HG03039 (cell line): Measurements from ENCODE around the gene MYO15B.

Experiments
- ATAC-seq: cut with Tn5 transposase; IDR thresholded peaks from one replicate; pipeline ENCODE4 v1.9.1; 2021; ENCODE audit warnings: mild to moderate bottlenecking, moderate library complexity; ENCODE audit not compliant: unreplicated experiment

MYO15B gene

DNA sequence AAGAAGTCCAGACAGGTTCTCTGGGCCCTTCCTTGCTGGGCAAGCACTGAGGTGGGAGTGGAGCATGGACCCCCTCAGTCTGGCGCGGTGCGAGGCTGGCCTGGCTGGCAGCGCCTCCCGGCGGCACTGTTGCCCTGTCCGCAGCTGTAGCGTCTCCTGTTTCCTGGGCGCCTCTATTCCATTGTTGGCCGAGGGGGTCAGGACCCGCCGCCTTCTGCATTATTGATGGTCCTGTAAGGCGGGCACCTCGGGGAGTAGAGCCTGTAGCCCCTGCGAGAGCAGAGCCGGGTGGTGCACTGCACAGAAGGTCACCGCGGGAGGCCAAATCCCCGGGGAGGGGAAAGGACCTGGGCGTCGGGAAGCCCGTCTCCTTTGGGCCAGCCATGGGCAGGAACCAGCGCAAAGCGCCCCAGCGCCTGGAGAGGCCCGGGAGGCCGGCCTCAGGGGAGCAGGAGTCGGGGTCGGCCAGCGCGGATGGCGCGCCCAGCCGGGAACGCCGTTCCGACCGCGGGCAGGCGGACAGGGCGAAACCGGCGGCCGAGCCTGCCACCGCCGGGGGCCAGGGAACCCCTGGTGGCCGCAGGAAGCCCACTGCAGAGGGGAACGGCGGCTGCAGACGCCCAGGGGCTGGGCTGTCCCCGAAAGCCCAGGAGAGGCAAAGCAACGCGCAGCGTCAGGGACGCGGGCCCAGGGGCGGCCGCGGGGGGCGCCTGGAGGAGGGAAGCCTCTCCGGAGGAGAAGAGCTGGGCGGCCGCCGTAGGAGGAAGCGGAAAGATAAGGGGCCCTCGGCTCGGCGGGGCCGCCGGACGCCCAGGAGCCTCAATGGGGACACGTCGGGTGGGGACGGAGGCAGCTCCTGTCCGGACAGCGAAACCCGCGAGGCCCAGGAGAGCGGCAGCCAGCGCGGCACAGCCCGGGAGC lies at the start of gene MYO15B:
MYO15B (plus strand) TSS at position 126 of the 921 bp plus-strand sequence; CDS start at position 384, 258 bp downstream.
- no peak for ATAC-seq

DNA sequence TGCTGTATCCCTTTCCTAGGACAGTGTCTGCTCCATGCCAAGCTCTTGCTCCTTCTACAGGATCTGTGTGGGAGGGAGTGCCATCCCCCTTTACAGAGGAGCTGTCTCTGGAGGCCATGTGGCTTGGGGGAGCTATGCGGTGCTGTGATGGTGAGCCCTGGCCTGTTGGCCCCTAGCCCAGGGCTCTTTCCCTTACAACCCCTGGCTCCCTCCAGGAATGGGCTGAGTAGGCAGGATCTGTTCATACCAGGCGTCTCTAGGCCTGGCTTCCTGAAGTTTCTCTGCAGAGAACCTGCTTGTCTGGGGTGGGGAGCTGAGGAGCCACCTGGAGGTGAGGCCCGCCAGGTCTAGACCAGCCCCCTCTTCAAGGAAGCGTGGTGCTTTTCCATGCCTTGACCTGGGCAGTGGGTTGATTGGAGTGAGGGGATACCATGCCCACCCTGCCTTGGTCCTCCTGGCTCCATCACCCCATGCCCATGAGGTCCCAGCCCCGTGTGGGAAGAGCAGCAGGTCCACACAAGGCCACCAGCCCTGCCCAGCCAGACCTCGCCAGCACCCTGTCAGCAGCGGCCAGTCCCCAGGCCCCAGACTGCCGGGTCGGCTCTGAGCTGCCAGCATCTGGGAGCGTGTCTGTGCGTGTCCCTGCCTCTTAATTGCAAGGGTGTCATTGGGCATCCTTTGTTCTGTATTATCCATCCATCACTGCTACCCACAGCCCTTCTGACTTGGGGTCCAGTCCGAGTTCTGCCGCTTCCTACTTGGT lies 47.5 kb upstream of the MYO15B start:
- ATAC-seq = no peak

DNA sequence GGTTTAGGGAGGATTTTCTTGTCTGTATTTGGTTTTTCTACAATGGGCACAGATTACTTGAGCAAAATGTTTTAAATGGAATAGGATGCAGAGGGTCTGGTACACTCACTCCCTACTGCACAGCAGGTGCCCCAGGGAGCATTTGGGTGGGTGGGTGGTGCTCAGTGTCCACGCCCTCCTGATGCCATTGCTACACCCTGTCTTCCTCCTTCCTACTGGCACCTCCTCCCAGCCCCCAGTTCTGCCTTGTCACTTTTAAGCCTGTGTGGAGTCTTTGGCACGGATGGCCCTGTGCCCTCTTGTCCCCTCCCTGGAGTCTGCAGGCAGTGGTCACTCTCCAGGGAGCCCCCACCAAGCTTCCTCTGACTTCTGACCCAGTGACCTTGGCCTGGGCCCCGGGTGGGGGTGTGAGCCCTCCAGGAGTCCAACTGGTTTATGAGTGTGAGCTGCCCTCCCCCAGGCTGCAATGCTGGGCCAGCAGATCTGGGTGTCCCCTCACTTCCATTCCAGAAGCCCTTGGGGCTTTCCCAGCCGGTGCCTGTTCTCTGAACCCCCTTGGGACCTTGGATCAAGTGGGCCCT lies 46.6 kb upstream of the MYO15B start:
- ATAC-seq = no peak

DNA sequence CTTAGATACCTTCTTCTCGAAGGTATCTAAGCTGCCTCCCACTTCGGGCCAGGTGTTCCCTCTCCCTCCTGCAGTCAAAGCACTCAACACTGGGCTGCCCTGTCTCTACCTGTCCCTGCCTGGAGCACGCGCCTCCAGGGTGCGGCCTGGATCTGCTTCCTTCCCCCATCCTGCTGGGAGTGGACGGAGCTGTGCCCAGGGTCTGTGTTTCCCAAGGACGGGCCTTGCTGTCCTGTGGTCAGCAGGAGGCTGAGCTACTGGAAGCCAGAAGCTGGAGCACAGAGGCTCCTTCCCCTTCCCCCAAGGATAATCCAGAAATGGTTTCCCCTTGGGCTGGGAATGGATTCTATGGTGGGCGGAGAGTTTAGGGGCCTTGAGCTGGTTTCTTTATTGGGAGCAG lies 45.4 kb upstream of the MYO15B start:
- no peak for ATAC-seq

DNA sequence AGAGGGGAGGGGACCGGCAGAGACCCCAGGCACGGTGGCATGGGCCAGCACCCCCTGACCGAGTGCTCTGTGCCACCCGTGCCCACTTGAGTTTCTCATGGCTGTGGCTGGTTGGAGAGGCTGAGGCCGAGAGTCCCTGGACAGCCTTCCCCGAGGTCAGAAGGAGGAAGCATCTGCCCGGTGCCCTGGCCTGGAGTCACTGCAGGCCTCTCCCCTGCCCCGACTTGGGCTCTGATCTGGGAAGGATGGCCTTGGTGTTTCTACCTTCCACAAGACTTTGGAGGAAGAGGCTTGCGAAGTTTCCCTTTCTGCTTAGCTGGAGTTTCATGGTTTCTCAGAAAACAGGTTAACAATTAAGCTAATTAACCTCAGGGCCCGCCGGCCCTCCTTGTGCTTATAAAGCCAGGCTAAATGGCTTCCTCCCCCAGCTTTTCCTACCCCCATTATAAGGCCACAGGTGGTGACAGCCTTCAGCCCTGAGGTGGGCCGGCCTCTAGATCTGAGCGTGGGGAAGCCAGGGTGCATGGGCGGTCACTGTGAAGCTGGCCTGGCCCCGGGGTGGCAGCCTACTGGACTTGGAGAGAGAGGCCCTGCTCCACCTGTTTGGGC lies 44.8 kb upstream of the MYO15B start:
- ATAC-seq = no peak

DNA sequence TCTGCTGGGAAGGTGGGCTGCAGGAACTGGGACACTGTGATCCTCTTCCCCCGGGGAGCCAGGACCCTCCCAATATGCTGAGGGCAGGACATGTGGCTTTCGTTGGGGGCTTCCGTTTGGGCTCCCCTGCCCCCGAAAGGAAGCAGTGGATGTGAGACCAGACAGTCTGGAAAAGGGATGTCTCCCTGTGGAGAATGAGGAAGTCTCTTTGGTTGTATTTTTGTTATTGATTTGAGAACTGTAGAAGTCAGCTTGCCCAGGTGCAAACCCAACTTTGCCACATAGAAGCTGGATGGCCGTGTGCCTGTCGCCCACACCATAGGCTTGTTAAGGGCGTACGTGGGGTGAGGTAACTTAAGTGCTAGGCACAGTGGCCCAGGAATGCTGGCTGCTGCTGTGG lies 43.4 kb upstream of the MYO15B start:
- ATAC-seq = no peak

DNA sequence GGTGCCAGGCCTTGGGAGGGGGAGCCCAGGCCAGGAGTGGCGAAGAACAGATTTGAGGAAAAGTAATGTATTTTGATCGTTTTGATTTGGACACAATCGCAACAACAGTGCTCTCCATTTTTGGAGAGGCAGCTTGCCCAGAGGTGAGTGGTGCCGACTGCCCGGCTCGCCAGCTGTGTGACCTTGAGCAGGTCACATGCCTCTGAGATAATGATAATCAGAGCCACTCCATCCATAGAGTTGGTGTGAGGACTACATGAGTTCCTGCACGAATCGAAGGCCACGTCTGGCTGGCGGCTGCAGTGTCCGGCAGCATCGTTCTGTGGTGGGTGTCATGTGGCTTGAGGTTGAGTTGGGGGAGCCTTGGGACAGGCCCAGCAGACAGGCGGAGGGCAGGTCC lies 41.4 kb upstream of the MYO15B start:
- ATAC-seq = no peak

DNA sequence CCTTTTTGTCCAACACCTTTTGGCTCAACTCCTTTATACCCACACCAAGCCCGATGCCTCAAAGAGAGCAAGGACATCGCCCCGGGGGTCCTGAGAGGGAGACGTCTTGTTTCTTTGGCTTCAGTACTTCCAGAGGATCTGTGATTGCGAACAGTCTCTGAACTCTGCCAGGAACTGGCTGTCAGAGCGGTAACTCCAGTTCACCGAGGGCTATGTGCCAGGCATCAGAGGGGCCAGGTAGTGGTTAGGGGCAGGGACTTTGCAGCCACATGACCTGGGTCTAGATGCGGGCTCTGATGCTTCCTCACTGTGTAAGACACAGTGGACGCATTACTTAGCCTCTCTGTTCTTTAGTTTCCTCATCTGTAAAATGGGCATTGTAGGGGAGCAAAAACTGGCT lies 40.5 kb upstream of the MYO15B start:
- ATAC-seq = no peak

DNA sequence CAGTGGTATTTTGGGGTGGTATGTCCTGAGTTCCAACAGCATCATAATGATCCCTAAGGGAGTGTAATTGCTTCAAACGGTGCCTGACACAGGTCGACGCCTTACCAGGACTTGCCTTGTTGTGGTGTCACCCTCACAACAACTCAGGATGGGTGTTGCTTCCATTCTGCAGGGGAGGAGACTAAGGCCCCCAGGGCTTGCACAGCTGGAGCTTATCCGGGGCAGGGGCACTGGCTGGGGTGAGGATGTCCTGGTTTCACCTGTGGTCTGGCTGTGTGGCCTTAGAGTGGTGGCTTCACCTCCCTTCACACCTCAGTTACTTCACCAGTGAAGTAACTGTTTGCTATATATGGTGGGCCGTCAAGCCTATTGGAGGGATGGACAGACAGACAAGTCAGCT lies 38.8 kb upstream of the MYO15B start:
- no peak for ATAC-seq

DNA sequence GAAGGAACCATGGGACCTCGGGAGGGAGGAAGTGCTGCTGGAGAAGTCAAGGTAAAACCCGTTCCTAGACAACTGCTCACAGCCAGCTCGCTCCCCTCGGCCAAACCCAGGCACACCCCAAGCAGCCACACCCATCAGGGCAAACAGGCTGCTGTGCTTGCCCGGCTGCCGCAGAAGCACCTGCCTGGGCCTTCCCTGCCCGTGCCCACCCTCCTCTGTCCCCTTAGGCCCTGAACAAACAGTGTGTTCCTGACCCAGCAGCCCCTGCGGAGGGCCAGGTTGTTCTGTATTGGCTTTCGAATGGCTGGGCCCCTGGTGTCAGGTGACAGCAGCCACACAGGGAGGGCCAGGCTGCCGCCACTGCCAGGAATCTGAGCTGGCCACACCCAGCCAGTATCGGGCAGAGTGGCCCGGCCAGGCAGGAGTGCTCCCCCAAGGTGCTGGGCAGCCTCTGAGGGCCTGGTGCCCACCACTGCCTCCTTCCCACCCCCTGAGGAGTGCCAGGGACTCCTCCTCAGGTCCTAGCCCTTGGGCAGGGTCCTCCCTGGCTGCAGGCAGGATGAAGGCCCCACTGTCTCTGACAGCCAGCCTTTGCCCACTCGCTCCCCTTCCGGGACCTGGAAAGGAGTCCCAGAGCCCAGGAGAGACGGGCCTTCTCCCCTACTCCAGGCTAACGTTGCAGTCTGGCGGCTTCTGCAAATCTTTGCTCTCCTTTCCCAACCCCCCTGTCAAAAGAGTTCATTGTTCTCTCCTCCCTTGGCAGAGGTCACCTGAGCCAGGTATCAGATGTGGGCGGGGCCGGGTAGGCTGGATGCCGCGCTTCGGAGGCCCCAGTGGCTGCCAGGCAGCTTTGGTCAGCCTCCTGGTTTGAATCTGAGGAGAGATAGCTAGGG lies 38.1 kb upstream of the MYO15B start:
- ATAC-seq = no peak

DNA sequence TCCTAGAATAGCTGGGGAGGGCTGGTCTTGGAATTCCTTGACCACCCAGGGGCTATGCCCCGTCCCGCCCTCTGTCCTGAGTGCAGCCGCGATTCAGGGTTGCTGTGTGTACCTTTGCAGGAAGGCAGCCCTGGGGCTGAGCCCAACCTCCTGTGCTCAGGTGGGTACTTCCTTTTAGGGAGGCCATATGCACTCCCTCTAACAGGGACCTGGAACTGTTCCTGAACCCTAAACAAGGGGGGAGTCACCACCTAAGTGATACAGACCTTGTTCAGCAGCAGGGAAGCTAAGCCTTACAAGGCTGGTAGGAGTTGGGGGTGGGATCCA lies 37.5 kb upstream of the MYO15B start:
- no peak for ATAC-seq

DNA sequence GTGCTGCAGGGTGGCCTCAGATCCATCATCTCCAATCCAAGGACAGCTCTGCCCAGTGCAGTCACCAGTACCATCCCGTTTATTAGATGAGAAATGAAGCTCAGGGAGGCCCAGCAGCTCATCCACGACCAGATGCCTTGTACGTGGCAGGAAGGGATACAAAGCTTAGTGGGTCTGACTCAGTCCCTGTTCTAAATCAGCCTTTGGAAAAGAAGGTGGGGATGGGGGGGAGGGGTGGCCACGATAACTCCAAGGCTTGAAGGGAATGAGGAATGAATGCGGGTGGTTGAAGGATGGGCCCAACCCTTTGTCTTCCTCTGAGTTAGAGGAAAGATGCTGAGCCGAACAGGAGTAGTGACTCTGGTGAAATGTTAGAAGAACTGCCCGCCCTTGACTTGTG lies 36.3 kb upstream of the MYO15B start:
- ATAC-seq = no peak

DNA sequence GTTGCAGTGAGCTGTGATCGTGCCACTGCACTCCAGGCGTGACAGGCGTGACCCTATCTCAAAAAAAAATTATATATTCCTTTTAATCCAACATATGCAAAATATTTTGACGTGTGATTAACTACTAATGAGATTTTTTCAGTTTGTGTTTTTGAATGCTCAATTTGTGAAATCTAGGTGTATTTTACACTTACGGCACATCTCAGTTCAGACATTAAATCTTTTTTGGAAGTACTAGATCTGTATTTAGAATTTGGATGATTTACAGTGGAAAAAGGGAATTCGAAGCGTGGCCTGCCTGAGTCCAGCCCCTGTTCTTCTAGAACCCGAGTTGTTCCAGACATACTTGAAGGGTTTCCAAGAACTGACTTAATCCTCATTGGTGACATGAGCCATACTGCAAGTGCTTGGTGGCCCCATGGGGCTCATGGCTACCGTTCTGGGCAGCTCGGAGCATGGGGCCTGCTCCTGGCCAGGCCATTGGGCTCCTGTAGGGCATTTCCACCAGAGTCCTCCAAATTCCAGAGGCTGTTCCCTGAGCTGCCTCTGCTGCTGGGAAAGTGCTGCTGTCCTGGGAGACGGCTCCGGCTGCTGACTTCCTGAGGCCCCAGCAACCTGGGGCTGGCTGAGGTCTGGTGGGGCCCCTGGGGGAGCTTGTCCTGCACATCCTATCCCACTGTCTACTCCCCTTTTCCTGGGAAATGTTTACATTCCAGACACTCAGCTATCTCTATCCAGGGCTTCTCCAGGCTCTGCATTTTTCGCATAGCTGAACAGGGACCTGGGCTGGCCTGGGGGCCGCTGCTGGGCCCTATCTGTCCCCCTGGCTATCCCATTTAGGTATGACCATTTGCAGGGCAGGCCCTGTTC lies 34.9 kb upstream of the MYO15B start:
- no peak for ATAC-seq

DNA sequence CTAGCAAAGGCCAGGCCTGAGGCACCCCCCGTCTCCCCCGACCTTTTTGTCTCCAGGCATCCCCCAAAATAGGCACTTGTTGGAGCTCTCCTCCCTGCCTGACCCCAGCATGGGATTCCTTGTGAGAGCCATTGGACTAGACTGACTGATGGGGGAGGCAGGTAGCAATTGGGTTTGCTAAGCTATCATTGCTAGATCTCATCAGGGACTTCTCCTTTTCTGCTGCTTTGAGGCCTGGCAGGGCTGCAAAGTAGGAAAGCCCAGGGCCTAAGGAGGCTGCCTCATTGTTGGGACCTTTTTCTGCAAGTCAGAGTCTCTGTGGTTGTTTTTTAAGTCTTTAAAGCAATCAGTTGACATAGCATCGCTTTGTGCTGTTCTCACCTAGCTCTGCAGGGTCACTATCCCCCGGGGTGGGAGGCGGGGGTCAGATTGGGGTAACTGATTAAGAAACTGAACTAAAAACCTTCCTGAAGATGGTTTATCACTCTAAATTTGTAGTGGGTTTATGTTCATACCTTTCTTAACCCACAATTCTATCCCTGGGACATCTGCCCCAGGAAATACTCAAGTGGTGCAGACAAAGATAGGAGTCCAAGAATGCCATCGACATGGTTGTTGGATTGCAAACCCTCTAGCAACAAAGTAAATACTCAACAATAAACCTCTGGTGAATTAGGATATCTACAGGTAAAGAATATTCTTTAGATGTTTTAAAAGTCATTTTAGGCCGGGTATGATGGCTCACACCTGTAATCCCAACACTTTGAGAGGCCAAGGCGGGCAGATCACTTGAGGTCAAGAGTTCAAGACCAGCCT lies 34.1 kb upstream of the MYO15B start:
- ATAC-seq = no peak

DNA sequence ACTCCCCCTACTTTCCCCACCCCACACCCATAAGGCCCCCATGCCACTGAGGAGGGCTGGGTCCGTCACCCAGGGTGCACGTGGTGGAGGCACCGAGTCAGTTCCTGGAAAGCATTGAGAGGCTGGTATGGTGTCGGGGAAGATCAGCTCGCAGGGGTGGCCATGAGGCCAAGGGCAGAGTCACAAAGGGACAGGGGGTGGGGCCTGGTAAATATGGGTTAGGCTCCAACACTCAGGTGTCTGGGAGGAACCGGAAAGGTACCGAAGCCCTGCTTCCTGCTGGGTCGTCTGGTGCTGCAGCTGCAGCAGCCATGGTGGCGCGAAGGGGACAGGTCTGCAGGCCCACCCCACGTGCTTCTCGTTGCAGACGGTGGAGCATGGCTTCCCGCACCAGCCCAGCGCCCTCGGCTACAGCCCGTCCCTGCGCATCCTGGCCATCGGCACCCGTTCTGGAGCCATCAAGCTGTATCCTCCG lies 31.9 kb upstream of the MYO15B start:
- ATAC-seq = no peak

DNA sequence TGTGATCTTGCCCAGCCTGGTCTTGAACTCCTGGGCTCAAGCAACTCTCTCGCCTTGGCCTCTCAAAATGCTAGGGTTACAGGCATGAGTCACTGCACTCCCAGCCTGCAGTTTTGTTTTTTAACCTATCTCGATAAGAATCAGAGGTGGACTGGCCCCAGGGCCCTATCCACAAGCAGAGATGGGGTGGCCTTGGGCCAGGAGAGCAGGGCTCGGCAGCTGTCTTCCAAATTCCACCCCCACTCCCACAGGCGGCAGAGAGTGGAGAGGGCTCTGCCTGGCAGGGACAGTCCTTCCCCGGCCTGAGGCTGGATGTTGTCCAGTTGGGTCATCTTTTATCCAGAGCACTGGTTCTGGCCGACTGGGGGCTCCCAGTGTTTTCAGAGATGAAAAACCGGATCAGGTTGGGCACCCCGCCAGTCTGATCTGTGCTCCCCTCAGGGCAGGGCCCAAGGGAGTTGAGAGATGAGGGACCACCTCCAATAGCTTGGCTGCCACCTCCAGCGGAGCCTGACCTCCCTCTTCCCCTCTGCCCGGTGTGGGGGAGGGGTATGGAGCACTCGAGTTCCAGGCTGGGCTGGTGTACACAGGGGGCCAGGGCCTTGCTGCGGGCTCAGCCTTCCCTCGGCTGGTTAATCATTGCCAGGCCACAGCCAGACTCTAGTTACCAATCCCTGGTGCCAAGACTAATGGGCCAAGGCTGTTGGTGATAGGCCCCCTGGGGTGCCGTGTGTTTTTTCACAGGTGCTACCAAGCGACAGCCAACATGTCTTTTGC lies 30.3 kb upstream of the MYO15B start:
- no peak for ATAC-seq

DNA sequence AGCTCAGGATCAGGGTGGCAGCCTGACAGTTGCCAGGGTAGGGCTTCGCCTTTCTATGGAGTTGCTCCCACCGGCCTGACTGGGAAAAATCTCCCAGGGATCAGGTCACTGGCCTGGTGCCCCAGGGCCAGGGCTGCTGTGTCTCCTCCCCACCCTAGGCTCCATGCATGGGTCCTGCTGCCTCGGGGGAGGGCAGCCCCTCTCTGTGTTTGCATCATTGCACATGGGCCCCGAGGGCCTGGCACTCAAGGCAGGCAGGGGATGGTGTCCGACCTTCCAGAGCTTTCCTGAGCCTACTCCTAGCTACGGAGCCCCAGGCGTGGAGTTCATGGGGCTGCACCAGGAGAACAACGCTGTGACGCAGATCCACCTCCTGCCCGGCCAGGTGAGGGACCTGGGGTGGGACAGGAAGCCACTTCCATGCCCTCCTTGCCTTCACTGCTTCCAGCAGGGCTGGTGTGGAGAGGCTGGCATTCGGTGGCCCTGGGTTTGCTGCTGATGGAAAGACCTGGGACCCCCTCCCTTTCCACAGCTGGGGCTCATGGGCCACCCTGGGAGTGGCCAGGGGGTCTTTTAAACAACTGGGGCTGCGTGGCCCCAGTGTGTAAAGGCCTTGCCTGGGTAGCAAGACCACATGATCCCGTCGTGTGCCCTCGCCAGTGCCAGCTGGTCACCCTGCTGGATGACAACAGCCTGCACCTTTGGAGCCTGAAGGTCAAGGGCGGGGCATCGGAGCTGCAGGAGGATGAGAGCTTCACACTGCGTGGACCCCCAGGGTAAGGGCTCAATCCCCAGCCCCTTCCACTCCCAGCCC lies 29.5 kb upstream of the MYO15B start:
- no peak for ATAC-seq
